ENCODE data around the gene GNG7.

Gene GNG7

GRCh38 chr19:2591537-2592291 is 110.8 kb downstream of the GNG7 start:
- H3K4me3 ChIP-seq (ENCODE audit: low read depth, low read length), result no peak overlapping the region
- no peak for TF ChIP-seq CTCF (IDR thresholded peaks at IDR 0.05; ENCODE audit: insufficient read depth, low read depth, low read length, missing control alignments)
- no peak for DNase-seq (ENCODE audit: low read depth)

GRCh38 chr19:2590630-2591399 is 111.7 kb downstream of the GNG7 start:
- TF ChIP-seq CTCF (IDR thresholded peaks at IDR 0.05; ENCODE audit: insufficient read depth, low read depth, low read length, missing control alignments), result no peak
- H3K4me3 ChIP-seq (ENCODE audit: low read depth, low read length), result no peak overlapping the region
- no peak for DNase-seq (ENCODE audit: low read depth)

GRCh38 chr19:2589441-2589840 is 113.1 kb downstream of the GNG7 start:
- no peak overlapping the region for H3K4me3 ChIP-seq (ENCODE audit: low read depth, low read length)
- DNase-seq (ENCODE audit: low read depth), result no peak
- TF ChIP-seq CTCF (IDR thresholded peaks at IDR 0.05; ENCODE audit: insufficient read depth, low read depth, low read length, missing control alignments), result no peak

GRCh38 chr19:2588081-2588777 is 114.3 kb downstream of the GNG7 start:
- no peak overlapping the region for H3K4me3 ChIP-seq (ENCODE audit: low read depth, low read length)
- DNase-seq (ENCODE audit: low read depth), result no peak
- TF ChIP-seq CTCF (IDR thresholded peaks at IDR 0.05; ENCODE audit: insufficient read depth, low read depth, low read length, missing control alignments), result no peak

GRCh38 chr19:2587001-2587719 is 115.3 kb downstream of the GNG7 start:
- no peak overlapping the region for H3K4me3 ChIP-seq (ENCODE audit: low read depth, low read length)
- TF ChIP-seq CTCF (IDR thresholded peaks at IDR 0.05; ENCODE audit: insufficient read depth, low read depth, low read length, missing control alignments), result no peak
- DNase-seq (ENCODE audit: low read depth), result no peak

- TF ChIP-seq CTCF (IDR thresholded peaks at IDR 0.05; ENCODE audit: insufficient read depth, low read depth, low read length, missing control alignments), result no peak
- no peak overlapping the region for H3K4me3 ChIP-seq (ENCODE audit: low read depth, low read length)
- DNase-seq (ENCODE audit: low read depth), result no peak
Measured at GRCh38 chr19:2586196-2586595, 116.3 kb downstream of the GNG7 start.
